ENCODE measurements around the gene SF3A2.
A peak's percentile ranks its signal among the peaks of the same experiment; 100 is the strongest.

SF3A2 gene

GRCh38 chr19:2216361-2217225 is 20.0 kb upstream of the SF3A2 start:
- H3K27ac ChIP-seq = 0 out of 2 replicates have a peak overlapping the region, but pooled peaks have one; percentile 5
- ChIA-PET POLR2A (ENCODE audit: low non-redundant PET) (no interaction called here), CTCF (no interaction called here)
- no peak for DNase-seq (ENCODE audit: low spot score)
- TF ChIP-seq, protein P1, sequence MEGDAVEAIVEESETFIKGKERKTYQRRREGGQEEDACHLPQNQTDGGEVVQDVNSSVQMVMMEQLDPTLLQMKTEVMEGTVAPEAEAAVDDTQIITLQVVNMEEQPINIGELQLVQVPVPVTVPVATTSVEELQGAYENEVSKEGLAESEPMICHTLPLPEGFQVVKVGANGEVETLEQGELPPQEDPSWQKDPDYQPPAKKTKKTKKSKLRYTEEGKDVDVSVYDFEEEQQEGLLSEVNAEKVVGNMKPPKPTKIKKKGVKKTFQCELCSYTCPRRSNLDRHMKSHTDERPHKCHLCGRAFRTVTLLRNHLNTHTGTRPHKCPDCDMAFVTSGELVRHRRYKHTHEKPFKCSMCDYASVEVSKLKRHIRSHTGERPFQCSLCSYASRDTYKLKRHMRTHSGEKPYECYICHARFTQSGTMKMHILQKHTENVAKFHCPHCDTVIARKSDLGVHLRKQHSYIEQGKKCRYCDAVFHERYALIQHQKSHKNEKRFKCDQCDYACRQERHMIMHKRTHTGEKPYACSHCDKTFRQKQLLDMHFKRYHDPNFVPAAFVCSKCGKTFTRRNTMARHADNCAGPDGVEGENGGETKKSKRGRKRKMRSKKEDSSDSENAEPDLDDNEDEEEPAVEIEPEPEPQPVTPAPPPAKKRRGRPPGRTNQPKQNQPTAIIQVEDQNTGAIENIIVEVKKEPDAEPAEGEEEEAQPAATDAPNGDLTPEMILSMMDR (conservative IDR thresholded peaks at IDR 0.05; ENCODE audit: low read depth) = no peak

DNA sequence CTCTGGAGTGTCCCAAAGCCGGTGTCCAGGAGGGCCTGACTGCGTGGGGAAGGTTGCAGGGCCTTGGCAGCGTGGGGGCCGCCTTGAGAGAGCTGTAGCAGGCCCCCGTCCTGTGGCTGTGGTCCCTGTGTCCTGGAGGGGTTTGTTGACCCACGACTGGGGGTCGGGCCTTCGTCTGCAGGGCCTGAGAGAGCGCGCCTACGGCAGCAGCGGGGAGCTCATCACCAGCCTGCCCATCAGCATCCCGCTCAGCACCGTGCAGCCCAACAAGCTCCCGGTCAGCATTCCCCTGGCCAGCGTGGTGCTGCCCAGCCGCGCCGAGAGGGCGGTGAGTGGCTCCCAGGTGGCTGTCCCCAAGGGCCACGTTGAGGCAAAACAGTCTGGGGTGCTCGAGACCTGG is 19.0 kb upstream of the SF3A2 start:
- no peak overlapping the region for H3K27ac ChIP-seq
- ChIA-PET POLR2A (ENCODE audit: low non-redundant PET) (no interaction called here), CTCF (no interaction called here)
- no peak for DNase-seq (ENCODE audit: low spot score)
- TF ChIP-seq, protein P1 (conservative IDR thresholded peaks at IDR 0.05; ENCODE audit: low read depth) = no peak

DNA sequence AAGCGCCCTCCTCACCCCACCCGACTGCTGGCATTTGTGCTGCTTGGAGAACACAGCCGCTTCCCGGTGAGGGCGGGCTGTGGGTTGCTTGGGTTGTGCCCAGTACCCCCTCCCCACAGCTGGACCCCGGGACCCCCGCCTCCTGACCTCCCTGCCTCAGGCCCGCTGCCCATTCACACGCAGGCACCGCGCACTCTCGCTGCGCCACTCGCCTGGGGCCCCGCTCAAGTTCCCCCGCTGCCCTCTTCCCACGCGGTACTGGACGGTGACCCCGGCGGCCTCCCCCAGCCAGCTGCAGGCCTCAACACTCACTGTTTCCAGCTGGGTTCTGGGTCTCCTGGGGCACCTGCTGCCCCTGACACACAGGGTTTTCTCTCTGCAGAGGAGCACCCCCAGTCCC is 16.9 kb upstream of the SF3A2 start:
- TF ChIP-seq, protein P1 (conservative IDR thresholded peaks at IDR 0.05; ENCODE audit: low read depth) = no peak
- ChIA-PET CTCF (interaction anchor here (0.7 kb wide), 1 partner anchor 53 kb away, joined by 4 read pairs; no protein-coding TSS in a partner anchor), POLR2A (ENCODE audit: low non-redundant PET) (no interaction called here)
- DNase-seq (ENCODE audit: low spot score) = no peak
- peak overlapping the region; percentile 35 for H3K27ac ChIP-seq

DNA sequence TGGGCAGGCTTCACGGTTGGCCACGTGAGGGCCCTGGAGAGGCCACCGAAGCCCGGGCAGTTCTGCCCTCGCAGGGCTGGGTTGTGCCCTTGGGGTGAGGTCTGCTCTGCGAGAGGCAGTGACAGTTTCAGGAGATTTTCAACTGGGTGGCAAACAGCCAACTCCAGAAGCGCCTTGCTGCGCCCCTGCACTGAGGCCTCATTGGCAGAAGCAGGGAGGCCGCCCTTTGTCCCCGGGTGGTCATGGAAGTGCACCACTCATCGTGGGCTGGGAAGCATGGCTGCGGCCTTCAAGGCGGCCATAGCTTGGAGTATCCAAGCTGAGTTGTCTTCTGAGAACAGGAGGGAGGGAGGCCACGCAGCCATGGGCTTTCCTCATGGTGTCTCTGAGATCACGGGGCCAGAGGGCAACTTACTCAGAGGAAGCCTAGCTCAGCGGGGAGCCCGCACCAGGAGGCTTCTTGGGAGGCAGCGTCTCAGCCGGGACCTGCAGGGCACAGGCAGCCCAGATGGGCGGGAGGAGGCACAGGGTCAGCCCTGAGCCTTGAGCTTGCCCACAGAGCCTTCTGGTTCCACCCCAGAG is 15.3 kb upstream of the SF3A2 start:
- TF ChIP-seq, protein P1 (conservative IDR thresholded peaks at IDR 0.05; ENCODE audit: low read depth) = no peak
- CTCF ChIA-PET = interaction anchor here (0.7 kb wide), 1 partner anchor 29 kb away, joined by 4 read pairs; no protein-coding TSS in a partner anchor
- peak overlapping the region; percentile 18 for H3K27ac ChIP-seq
- POLR2A ChIA-PET (ENCODE audit: low non-redundant PET) = no interaction called here
- no peak for DNase-seq (ENCODE audit: low spot score)

GRCh38 chr19:2221918-2222317 is 14.7 kb upstream of the SF3A2 start:
- TF ChIP-seq, protein P1 (conservative IDR thresholded peaks at IDR 0.05; ENCODE audit: low read depth) = no peak
- POLR2A ChIA-PET (ENCODE audit: low non-redundant PET) = no interaction called here
- peak overlapping the region; percentile 18; the same call in 1 of the 2 replicates for H3K27ac ChIP-seq
- CTCF ChIA-PET = no interaction called here
- DNase-seq (ENCODE audit: low spot score) = no peak

DNA sequence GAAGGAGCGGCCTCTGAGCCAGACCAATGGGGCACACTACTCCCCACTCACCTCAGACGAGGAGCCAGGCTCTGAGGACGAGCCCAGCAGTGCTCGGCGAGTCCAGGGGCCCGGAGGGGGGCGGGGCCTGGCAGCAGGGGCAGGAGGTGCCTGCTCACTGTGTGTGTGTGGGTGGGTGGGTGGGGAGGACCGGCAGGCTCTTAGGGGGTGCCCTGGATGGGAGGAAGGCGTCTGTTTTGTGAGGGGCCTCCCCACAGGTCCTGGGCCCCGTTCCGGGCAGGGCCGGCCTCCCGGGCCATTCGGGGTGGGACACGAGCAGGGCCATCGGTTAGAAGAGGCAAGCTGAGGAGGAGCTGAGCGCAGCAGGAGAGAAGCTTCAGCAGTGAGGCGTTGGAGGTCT is 13.2 kb upstream of the SF3A2 start:
- 0 out of 2 replicates have a peak overlapping the region, but pooled peaks have one; percentile 64 for H3K27ac ChIP-seq
- DNase-seq (ENCODE audit: low spot score) = no peak
- TF ChIP-seq, protein P1 (conservative IDR thresholded peaks at IDR 0.05; ENCODE audit: low read depth) = no peak
- CTCF ChIA-PET = no interaction called here
- POLR2A ChIA-PET (ENCODE audit: low non-redundant PET) = no interaction called here

Measured in RWPE1 (cell line).